Ishikawa (cell line): ENCODE results near the gene KIAA0319L.
A peak's percentile ranks its signal among the peaks of the same experiment; 100 is the strongest.

Experiments
- CEBPB ChIP-seq: IDR thresholded peaks from 2 replicates; pipeline ENCODE4 v1.6.1; 2012
- CREB1 ChIP-seq: IDR thresholded peaks from 2 replicates; pipeline ENCODE4 v1.6.1; 2012; ENCODE audit warnings: low read depth
- EGR1 ChIP-seq: IDR thresholded peaks from 2 replicates; pipeline ENCODE4 v1.6.1; 2012
- EP300 ChIP-seq: IDR thresholded peaks from 2 replicates; pipeline ENCODE4 v1.6.1; 2012; ENCODE audit warnings: borderline replicate concordance
- FOXM1 ChIP-seq: IDR thresholded peaks from 2 replicates; pipeline ENCODE4 v1.6.1; 2012; ENCODE audit warnings: low read depth, borderline replicate concordance
- MAX ChIP-seq: IDR thresholded peaks from 2 replicates; pipeline ENCODE4 v1.6.1; 2012
- NFIC ChIP-seq: IDR thresholded peaks from 2 replicates; pipeline ENCODE4 v1.6.1; 2012
- RAD21 ChIP-seq: IDR thresholded peaks from 2 replicates; pipeline ENCODE4 v1.6.1; 2012; ENCODE audit warnings: low read depth
- REST ChIP-seq: IDR thresholded peaks from 2 replicates; pipeline ENCODE4 v1.6.1; 2012; ENCODE audit warnings: low read depth, mild to moderate bottlenecking
- TAF1 ChIP-seq: IDR thresholded peaks from 2 replicates; pipeline ENCODE4 v1.6.1; 2012; ENCODE audit warnings: low read depth, mild to moderate bottlenecking
- TCF12 ChIP-seq: IDR thresholded peaks from 2 replicates; pipeline ENCODE4 v1.6.1; 2012; ENCODE audit warnings: low read depth
- TEAD4 ChIP-seq: IDR thresholded peaks from 2 replicates; pipeline ENCODE4 v1.6.1; 2012
- USF1 ChIP-seq: IDR thresholded peaks from 2 replicates; pipeline ENCODE4 v1.6.1; 2012
- YY1 ChIP-seq: IDR thresholded peaks from 2 replicates; pipeline ENCODE4 v1.6.1; 2012; ENCODE audit warnings: low read depth
- ZBTB7A ChIP-seq: IDR thresholded peaks from 2 replicates; pipeline ENCODE4 v1.6.1; 2012; ENCODE audit warnings: low read depth

Gene KIAA0319L

GRCh38 chr1:35561297-35561971 lies 4.2 kb upstream of the KIAA0319L start:
- TF ChIP-seq EP300 = no peak

GRCh38 chr1:35560256-35561225 lies 3.3 kb upstream of the KIAA0319L start:
- no peak for TF ChIP-seq REST
- TF ChIP-seq CEBPB = no peak
- no peak for TF ChIP-seq ZBTB7A
- no peak for TF ChIP-seq EP300
- no peak for TF ChIP-seq FOXM1
- TF ChIP-seq YY1 = no peak
- TF ChIP-seq TAF1 = no peak
- no peak for TF ChIP-seq MAX
- no peak for TF ChIP-seq CREB1
- TF ChIP-seq TEAD4 = no peak
- TF ChIP-seq USF1 = no peak
- TF ChIP-seq NFIC = no peak
- TF ChIP-seq EGR1 = no peak

GRCh38 chr1:35559317-35559944 lies 2.2 kb upstream of the KIAA0319L start:
- TF ChIP-seq CREB1 (no peak), EGR1 (no peak), MAX (no peak), RAD21 (no peak), EP300 (no peak), REST (no peak), NFIC (no peak), TCF12 (no peak), YY1 (no peak), USF1 (no peak), FOXM1 (no peak)

GRCh38 chr1:35558374-35559316 lies 1.4 kb upstream of the KIAA0319L start:
- 0 out of 2 replicates have a peak, but pooled peaks have one; percentile 10 for TF ChIP-seq ZBTB7A
- TF ChIP-seq EGR1 = no peak
